Naive thymus-derived CD4-positive, alpha-beta T cell (primary cell): Measurements from ENCODE around the gene AP4E1. TPM values are rescaled to one million over a fixed set of nuclear protein-coding genes. Genes with fewer than 3 reads are reported as not detected.

Experiments
- ATAC-seq: fragments of 150-1000 bp; cut with Tn5 transposase; 2 replicates; pipeline ENCODE4 v1.10.0; 2021; ENCODE audit warnings: mild to moderate bottlenecking, moderate library complexity
- CTCF ChIA-PET: fragments of 350-600 bp; sonication (Branson Sonifier 250); formaldehyde crosslinking; loops from one replicate; lab custom pipeline; 2021; ENCODE audit warnings: antibody characterized with exemption; lab: Charles Lee
- POLR2A ChIA-PET: fragments of 350-600 bp; sonication (Branson Sonifier 250); formaldehyde crosslinking; loops from one replicate; lab custom pipeline; 2021; ENCODE audit warnings: antibody characterized with exemption, inconsistent platforms; lab: Charles Lee
- DNase-seq, 9 donors: peaks; one replicate each; pipeline versions ENCODE4 v3.0.0 to v3.0.0-alpha.2; 2020 to 2022; ENCODE audit warnings: mixed read lengths in 1 of 9
- H3K27ac ChIP-seq: one replicate; pipeline ENCODE4 v1.7.0; 2013; ENCODE audit warnings: mild to moderate bottlenecking, low read depth, low read length, moderate library complexity
- H3K27me3 ChIP-seq, 2 donors: one replicate each; pipeline ENCODE4 v1.7.0; 2013; ENCODE audit warnings: low read length in 2 of 2, mild to moderate bottlenecking in 2 of 2, moderate library complexity in 2 of 2; ENCODE audit not compliant: control insufficient read depth in 2 of 2, insufficient read depth in 2 of 2
- H3K36me3 ChIP-seq, 3 experiments: 1 replicate in 2 of 3; 2 replicates in 1 of 3; pipeline ENCODE4 v1.7.0; 2013; ENCODE audit warnings: low read length in 3 of 3, mild to moderate bottlenecking in 3 of 3, moderate library complexity in 1 of 3; ENCODE audit not compliant: insufficient read depth in 3 of 3, control insufficient read depth in 2 of 3
- H3K4me1 ChIP-seq, 2 donors: one replicate each; pipeline ENCODE4 v1.7.0; 2013; ENCODE audit warnings: low read length in 2 of 2, mild to moderate bottlenecking in 2 of 2, moderate library complexity in 1 of 2; ENCODE audit not compliant: control insufficient read depth in 2 of 2, insufficient read depth in 2 of 2
- H3K4me3 ChIP-seq: 2 replicates; pipeline ENCODE4 v1.7.0; 2013; ENCODE audit warnings: mild to moderate bottlenecking, low read length
- H3K9me3 ChIP-seq, 3 experiments: 1 replicate in 2 of 3; 2 replicates in 1 of 3; pipeline ENCODE4 v1.7.0; 2013; ENCODE audit warnings: low read length in 3 of 3; ENCODE audit not compliant: control insufficient read depth in 2 of 3
- H3K27ac Mint-ChIP-seq, 9 donors: one replicate each; pipeline ENCODE4 v1.8.0; 2020 to 2022; ENCODE audit warnings: mixed read lengths in 9 of 9, mild to moderate bottlenecking in 8 of 9, moderate library complexity in 5 of 9, inconsistent platforms in 2 of 9
- H3K27me3 Mint-ChIP-seq, 5 donors: one replicate each; pipeline ENCODE4 v1.8.0; 2021 to 2022; ENCODE audit warnings: mixed read lengths in 5 of 5, mild to moderate bottlenecking in 1 of 5
- H3K36me3 Mint-ChIP-seq, 5 donors: one replicate each; pipeline ENCODE4 v1.8.0; 2020 to 2022; ENCODE audit warnings: mixed read lengths in 5 of 5, mild to moderate bottlenecking in 3 of 5, inconsistent platforms in 1 of 5
- H3K4me1 Mint-ChIP-seq, 7 donors: one replicate each; pipeline ENCODE4 v1.8.0; 2020 to 2022; ENCODE audit warnings: mixed read lengths in 7 of 7, mild to moderate bottlenecking in 3 of 7, inconsistent platforms in 1 of 7
- H3K4me3 Mint-ChIP-seq, 10 donors: one replicate each; pipeline ENCODE4 v1.8.0; 2020 to 2022; ENCODE audit warnings: mild to moderate bottlenecking in 10 of 10, mixed read lengths in 10 of 10, moderate library complexity in 6 of 10, inconsistent platforms in 2 of 10
- H3K9me3 Mint-ChIP-seq, 11 donors: one replicate each; pipeline ENCODE4 v1.8.0; 2020 to 2022; ENCODE audit warnings: mixed read lengths in 11 of 11, mild to moderate bottlenecking in 4 of 11, inconsistent platforms in 1 of 11, moderate library complexity in 1 of 11
- intact Hi-C, 2 donors: fragments of 100-400 bp; cut with micrococcal nuclease; formaldehyde crosslinking; loops; one replicate each; pipeline ENCODE4 v1.15.1; 2023
- polyA plus RNA-seq, 2 donors: library from polyadenylated mRNA; unstranded; fragments of 300-500 nt; fragmentation: Illumina TruSeq; gene quantifications; one replicate each; pipeline ENCODE4 v1.2.3, GENCODE V29; 2021
- total RNA-seq, 6 experiments: library from RNA in 5 of 6; stranded (reverse) in 5 of 6; gene quantifications; 1 replicate in 5 of 6; 2 replicates in 1 of 6; pipeline ENCODE4 v1.2.3 and lab custom pipeline; 2021 to 2026

The AP4E1 gene
- total and polyA plus RNA-seq, 7 experiments from 2014 or later = 3.0 to 13.8 (median 12.4) TPM

DNA sequence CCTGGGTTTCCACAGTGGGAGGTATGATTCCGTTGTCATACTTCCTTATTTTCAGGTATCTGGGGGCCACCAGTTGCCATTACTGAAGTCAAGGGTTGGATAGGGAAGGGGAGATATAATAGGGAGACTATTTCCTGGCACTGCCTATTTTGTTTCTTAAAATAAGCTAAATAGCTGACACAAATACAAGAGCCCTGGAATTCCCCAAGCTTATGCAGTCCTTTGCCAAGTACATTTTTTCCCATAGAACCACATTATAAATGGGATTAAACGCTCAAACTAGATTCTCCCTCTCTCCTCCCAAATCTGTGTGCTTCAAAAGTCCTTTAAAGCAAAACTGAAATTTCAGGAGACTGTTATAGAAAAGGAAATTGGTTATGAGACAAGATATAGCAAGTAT lies 68.7 kb downstream of the AP4E1 start:
- intact Hi-C loops = no loop called here
- Histone ChIP-seq H3K4me3 (no peak overlapping the region), H3K4me1 (no peaks in the 10 kb centered on the region), H3K27ac (no peak overlapping the region), H3K9me3 (peaks cover 0 to 6% (median 4%) of the 10 kb centered on the region in 3 experiments), H3K27me3 (no peaks in the 10 kb centered on the region), H3K36me3 (peaks cover 0 to 24% (median 7%) of the 10 kb centered on the region in 3 experiments)
- ATAC-seq (no peak), DNase-seq (no peak)
- Mint-ChIP-seq H3K27me3 (no peaks in the 10 kb centered on the region), H3K4me1 (peaks cover 3 to 18% (median 8%) of the 10 kb centered on the region in 7 donors), H3K36me3 (peaks cover 41 to 83% (median 72%) of the 10 kb centered on the region in 5 donors), H3K27ac (no peak overlapping the region), H3K9me3 (peaks cover 1 to 20% (median 9%) of the 10 kb centered on the region in 11 donors), H3K4me3 (no peak overlapping the region)
- CTCF ChIA-PET = no interaction called here
- POLR2A ChIA-PET = no interaction called here

DNA sequence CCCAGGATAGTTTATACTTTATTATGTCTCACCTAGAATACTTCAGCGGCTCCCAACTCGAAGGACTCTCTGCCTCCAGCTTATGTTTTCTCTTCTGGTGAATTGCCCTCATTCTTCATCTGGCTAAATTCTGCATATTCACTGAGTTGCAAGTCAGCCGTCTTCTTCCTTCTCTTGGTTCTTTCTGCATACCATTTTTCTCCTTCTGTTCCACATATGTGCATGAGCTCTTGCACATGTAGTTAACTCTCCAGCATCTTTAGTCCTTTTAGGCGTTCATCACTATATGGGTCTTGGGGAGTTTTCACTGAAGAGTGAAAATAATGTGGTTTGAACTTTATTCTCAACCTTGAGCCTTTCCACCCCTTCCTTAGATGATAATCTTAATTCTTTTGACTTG lies 70.1 kb downstream of the AP4E1 start:
- H3K9me3 ChIP-seq = no peaks in the 10 kb centered on the region
- no peaks in the 10 kb centered on the region for H3K27me3 Mint-ChIP-seq
- no peak for ATAC-seq
- H3K27ac Mint-ChIP-seq = no peak overlapping the region
- peaks cover 0 to 17% (median 3%) of the 10 kb centered on the region in 3 experiments for H3K36me3 ChIP-seq
- H3K27ac ChIP-seq = no peak overlapping the region
- peaks cover 0 to 15% (median 5%) of the 10 kb centered on the region in 11 donors for H3K9me3 Mint-ChIP-seq
- CTCF ChIA-PET = interaction anchor here (0.6 kb wide), 1 partner anchor 16 kb away, joined by 5 read pairs; no protein-coding TSS in a partner anchor
- POLR2A ChIA-PET = no interaction called here
- H3K4me1 ChIP-seq = no peaks in the 10 kb centered on the region
- no peaks in the 10 kb centered on the region for H3K27me3 ChIP-seq
- intact Hi-C loops = no loop called here
- DNase-seq = no peak
- H3K4me3 ChIP-seq = no peak overlapping the region
- H3K36me3 Mint-ChIP-seq = peaks cover 46 to 82% (median 73%) of the 10 kb centered on the region in 5 donors
- peaks cover 3 to 18% (median 6%) of the 10 kb centered on the region in 7 donors for H3K4me1 Mint-ChIP-seq
- H3K4me3 Mint-ChIP-seq = no peak overlapping the region

DNA sequence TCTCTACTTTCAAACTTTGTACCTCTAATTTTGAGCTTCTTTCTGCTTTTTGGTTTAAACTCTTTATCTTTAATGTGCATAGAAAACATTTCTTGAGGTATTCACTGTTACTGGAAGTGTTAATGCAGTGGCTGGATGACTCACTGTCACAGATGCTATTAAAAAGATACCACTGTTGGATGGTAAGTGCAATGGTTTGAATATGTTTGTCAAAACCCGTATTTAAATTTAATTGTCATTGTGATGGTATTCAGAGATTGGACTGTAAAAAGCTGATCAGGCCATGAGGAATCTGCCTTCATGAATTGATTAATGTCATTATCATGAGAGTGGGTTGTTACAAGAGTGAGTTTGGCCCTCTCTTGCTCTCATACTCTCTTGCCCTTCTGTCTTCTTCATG lies 70.6 kb downstream of the AP4E1 start:
- no peak for DNase-seq
- intact Hi-C loops = no loop called here
- H3K4me1 Mint-ChIP-seq = peaks cover 3 to 18% (median 5%) of the 10 kb centered on the region in 7 donors
- no peak for ATAC-seq
- H3K36me3 Mint-ChIP-seq = peaks cover 44 to 83% (median 75%) of the 10 kb centered on the region in 5 donors
- no peak overlapping the region for H3K27ac Mint-ChIP-seq
- POLR2A ChIA-PET = no interaction called here
- CTCF ChIA-PET = no interaction called here
- H3K9me3 Mint-ChIP-seq = peaks cover 0 to 15% (median 5%) of the 10 kb centered on the region in 11 donors
- no peaks in the 10 kb centered on the region for H3K27me3 ChIP-seq
- H3K27me3 Mint-ChIP-seq = no peaks in the 10 kb centered on the region
- no peak overlapping the region for H3K4me3 Mint-ChIP-seq
- no peaks in the 10 kb centered on the region for H3K9me3 ChIP-seq
- H3K4me3 ChIP-seq = no peak overlapping the region
- H3K27ac ChIP-seq = no peak overlapping the region
- peaks cover 0 to 22% (median 3%) of the 10 kb centered on the region in 3 experiments for H3K36me3 ChIP-seq
- no peaks in the 10 kb centered on the region for H3K4me1 ChIP-seq

DNA sequence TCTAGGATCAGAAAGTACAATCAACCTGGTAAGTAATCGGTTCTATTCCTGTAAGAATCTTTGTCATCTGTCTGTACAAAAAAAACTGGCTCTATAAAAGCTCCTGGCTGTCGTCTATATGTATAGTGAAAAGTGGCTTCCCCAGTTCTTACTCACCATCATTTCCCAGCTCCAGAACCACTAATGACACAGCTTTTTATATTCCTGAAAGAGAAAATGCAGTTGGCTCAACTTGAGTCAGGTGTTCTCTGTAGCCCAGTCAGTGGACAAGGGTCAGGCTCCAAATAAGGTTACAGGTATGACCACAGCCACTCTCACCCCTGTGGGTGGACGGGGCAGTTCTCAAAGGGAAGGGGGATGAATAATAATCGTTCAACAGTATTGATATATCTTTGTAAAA lies 85.1 kb downstream of the AP4E1 start:
- peaks cover 0 to 26% (median 5%) of the 10 kb centered on the region in 3 experiments for H3K36me3 ChIP-seq
- intact Hi-C loops = no loop called here
- no peaks in the 10 kb centered on the region for H3K9me3 ChIP-seq
- no peaks in the 10 kb centered on the region for H3K27me3 ChIP-seq
- H3K4me3 Mint-ChIP-seq = no peak overlapping the region
- H3K27ac Mint-ChIP-seq = no peak overlapping the region
- no peak overlapping the region for H3K27ac ChIP-seq
- H3K36me3 Mint-ChIP-seq = peaks cover 7 to 66% (median 25%) of the 10 kb centered on the region in 5 donors
- no peaks in the 10 kb centered on the region for H3K9me3 Mint-ChIP-seq
- ATAC-seq (no peak), DNase-seq (no peak)
- no peaks in the 10 kb centered on the region for H3K4me1 ChIP-seq
- H3K4me3 ChIP-seq = no peak overlapping the region
- H3K4me1 Mint-ChIP-seq = peaks cover 0 to 5% (median 0%) of the 10 kb centered on the region in 7 donors
- CTCF ChIA-PET = no interaction called here
- POLR2A ChIA-PET = no interaction called here
- H3K27me3 Mint-ChIP-seq = no peaks in the 10 kb centered on the region

DNA sequence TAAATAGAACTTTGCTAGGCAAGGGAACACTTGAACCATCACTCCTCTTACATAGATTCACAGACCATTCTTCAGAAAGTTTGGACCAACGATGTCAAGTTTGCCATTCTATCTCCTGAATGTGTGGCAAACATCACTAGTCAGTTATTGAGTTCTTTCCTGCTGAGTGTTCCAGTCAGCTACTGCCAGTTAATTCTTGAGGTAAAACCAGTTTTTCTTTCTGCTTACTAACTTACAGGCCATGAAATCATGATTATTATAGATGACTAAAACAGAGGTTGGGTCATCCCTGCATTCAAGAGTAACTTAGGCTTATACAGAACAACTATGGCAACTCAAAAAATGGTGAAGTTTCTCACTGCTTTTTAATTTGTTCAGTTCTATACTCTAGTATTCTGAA lies 88.2 kb downstream of the AP4E1 start:
- intact Hi-C loops = no loop called here
- H3K36me3 ChIP-seq = peaks cover 0 to 25% (median 5%) of the 10 kb centered on the region in 3 experiments
- DNase-seq (no peak), ATAC-seq (no peak)
- ChIA-PET CTCF (no interaction called here), POLR2A (no interaction called here)
- no peaks in the 10 kb centered on the region for H3K4me1 ChIP-seq
- no peak overlapping the region for H3K4me3 ChIP-seq
- H3K9me3 ChIP-seq = no peaks in the 10 kb centered on the region
- Mint-ChIP-seq H3K4me1 (no peaks in the 10 kb centered on the region), H3K27ac (no peak overlapping the region), H3K4me3 (no peak overlapping the region), H3K36me3 (peaks cover 7 to 64% (median 36%) of the 10 kb centered on the region in 5 donors), H3K27me3 (no peaks in the 10 kb centered on the region), H3K9me3 (no peaks in the 10 kb centered on the region)
- no peak overlapping the region for H3K27ac ChIP-seq
- H3K27me3 ChIP-seq = no peaks in the 10 kb centered on the region

DNA sequence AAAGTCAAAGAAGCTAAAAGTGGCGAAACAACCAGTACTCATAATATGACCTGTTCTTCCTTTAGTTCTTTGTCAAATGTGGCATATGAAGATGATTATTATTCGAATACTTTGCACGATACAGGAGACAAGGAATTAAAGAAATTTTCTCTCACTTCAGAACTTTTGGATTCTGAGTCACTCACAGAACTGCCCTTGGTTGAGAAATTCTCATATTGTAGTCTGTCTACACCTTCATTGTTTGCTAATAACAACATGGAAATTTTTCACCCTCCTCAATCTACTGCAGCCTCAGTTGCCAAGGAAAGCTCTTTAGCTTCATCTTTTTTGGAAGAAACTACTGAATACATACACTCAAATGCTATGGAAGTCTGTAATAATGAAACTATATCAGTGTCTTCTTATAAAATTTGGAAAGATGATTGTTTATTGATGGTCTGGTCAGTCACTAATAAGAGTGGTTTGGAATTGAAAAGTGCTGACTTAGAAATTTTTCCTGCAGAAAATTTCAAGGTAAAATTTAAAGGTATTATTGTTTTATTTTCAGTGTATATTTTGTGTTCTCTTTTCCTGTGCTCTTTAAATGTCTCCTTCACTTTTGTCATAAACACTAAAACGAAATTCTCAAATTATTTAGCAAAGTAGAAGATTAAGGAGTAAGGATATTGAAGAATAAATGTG lies 89.0 kb downstream of the AP4E1 start:
- Mint-ChIP-seq H3K4me1 (no peaks in the 10 kb centered on the region), H3K36me3 (peaks cover 11 to 70% (median 42%) of the 10 kb centered on the region in 5 donors), H3K4me3 (no peak overlapping the region), H3K9me3 (no peaks in the 10 kb centered on the region), H3K27ac (no peak overlapping the region), H3K27me3 (no peaks in the 10 kb centered on the region)
- Histone ChIP-seq H3K27ac (no peak overlapping the region), H3K36me3 (peaks cover 0 to 25% (median 5%) of the 10 kb centered on the region in 3 experiments), H3K27me3 (no peaks in the 10 kb centered on the region), H3K4me3 (no peak overlapping the region), H3K4me1 (no peaks in the 10 kb centered on the region), H3K9me3 (no peaks in the 10 kb centered on the region)
- ChIA-PET CTCF (no interaction called here), POLR2A (no interaction called here)
- DNase-seq (no peak), ATAC-seq (no peak)
- intact Hi-C loops = no loop called here

DNA sequence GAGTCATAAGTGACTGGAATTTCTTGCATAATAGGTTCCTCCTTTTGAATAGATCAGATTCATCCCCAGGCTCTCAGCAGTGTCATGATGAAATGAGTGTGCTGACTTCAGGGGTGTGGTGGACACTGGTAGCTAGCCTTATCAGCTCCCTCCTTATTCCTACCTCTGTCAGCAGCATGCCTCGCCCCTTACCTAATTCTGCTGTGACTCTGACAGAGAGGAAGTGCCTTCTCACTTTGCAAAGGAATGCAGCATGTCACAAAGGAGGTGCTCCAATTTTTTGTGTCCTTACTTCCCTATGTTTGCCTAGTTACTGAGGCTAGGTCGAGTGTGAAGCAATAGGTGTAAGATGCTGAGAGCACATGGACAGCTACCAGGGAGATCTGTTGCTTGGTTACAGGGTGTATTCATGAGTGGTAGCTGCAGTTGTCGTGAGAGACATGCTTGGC lies 95.6 kb downstream of the AP4E1 start:
- Histone ChIP-seq H3K36me3 (peaks cover 0 to 8% (median 0%) of the 10 kb centered on the region in 3 experiments), H3K4me1 (no peaks in the 10 kb centered on the region), H3K27me3 (no peaks in the 10 kb centered on the region), H3K4me3 (no peak overlapping the region), H3K9me3 (no peaks in the 10 kb centered on the region), H3K27ac (no peak overlapping the region)
- Mint-ChIP-seq H3K4me1 (peaks cover 0 to 3% (median 0%) of the 10 kb centered on the region in 7 donors), H3K36me3 (peaks cover 14 to 63% (median 46%) of the 10 kb centered on the region in 5 donors), H3K27me3 (no peaks in the 10 kb centered on the region), H3K9me3 (peaks cover 0 to 17% (median 3%) of the 10 kb centered on the region in 11 donors), H3K4me3 (no peak overlapping the region), H3K27ac (no peak overlapping the region)
- intact Hi-C loops = no loop called here
- ChIA-PET CTCF (no interaction called here), POLR2A (no interaction called here)
- DNase-seq (no peak), ATAC-seq (peak; percentile 80)
